Activated CD4-positive, alpha-beta T cell treated with anti-CD3 and anti-CD28 coated beads, Interleukin-2, amount 10 ng/mL, durations not matched to agents 24 days and 14 days (primary cell): ENCODE results near the gene CNPY1. TPM values are rescaled to one million over a fixed set of nuclear protein-coding genes. Genes with fewer than 3 reads are reported as not detected.
"Not testable (repeated sequence)": the region's sequence is repeated elsewhere in the genome, so short reads cannot be mapped to it uniquely, and the experiment has no call there.

Experiments
- DNase-seq: peaks from one replicate; pipeline ENCODE4 v3.0.0; 2022
- H3K27ac Mint-ChIP-seq: one replicate; pipeline ENCODE4 v1.8.0; 2022; ENCODE audit warnings: mild to moderate bottlenecking, mixed read lengths
- H3K27me3 Mint-ChIP-seq: one replicate; pipeline ENCODE4 v1.8.0; 2022; ENCODE audit warnings: mixed read lengths
- H3K36me3 Mint-ChIP-seq: one replicate; pipeline ENCODE4 v1.8.0; 2022; ENCODE audit warnings: low read depth, mild to moderate bottlenecking, mixed read lengths
- H3K4me1 Mint-ChIP-seq: one replicate; pipeline ENCODE4 v1.8.0; 2021; ENCODE audit warnings: mixed read lengths
- H3K4me3 Mint-ChIP-seq: one replicate; pipeline ENCODE4 v1.8.0; 2022; ENCODE audit warnings: mild to moderate bottlenecking, moderate library complexity, mixed read lengths
- H3K9me3 Mint-ChIP-seq: one replicate; pipeline ENCODE4 v1.8.0; 2021; ENCODE audit warnings: mixed read lengths
- intact Hi-C: fragments of 100-400 bp; cut with micrococcal nuclease; formaldehyde crosslinking; loops from one replicate; pipeline ENCODE4 v1.15.1; 2023
- total RNA-seq: library from RNA; stranded (reverse); gene quantifications from 2 replicates; pipeline ENCODE4 v1.2.3, GENCODE V29; 2022

Gene CNPY1
- total RNA-seq, 1 donor from 2014 or later = not detected

DNA sequence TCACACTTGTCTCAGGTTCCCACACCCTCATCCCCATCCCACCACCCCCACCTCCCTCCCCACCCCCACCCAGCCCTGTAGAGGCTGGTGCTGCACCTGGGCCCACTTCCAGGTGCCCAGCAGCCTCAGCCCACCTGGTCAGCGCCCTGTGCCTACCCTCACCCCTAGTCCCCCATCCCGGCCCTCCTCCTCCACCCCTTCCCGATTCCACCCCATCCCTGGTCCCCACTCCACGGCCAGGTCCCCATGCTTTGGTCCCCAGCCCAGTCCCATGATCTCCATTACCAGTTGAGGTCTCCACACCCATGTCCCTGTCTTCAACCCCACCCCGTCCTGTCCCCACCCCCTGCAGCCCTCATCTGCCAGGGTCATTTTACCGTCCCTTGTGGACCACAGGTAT lies 24.6 kb upstream of the CNPY1 start:
- Mint-ChIP-seq H3K4me3 (no peak overlapping the region), H3K36me3 (no peaks in the 10 kb centered on the region), H3K27ac (no peak overlapping the region), H3K9me3 (no peaks in the 10 kb centered on the region), H3K4me1 (no peaks in the 10 kb centered on the region), H3K27me3 (no peaks in the 10 kb centered on the region)
- intact Hi-C loops = no loop called here
- DNase-seq = no peak

GRCh38 chr7:155570171-155570958 lies 24.0 kb upstream of the CNPY1 start:
- Mint-ChIP-seq H3K9me3 (no peaks in the 10 kb centered on the region), H3K4me1 (no peaks in the 10 kb centered on the region), H3K4me3 (no peak overlapping the region), H3K27ac (no peak overlapping the region), H3K36me3 (no peaks in the 10 kb centered on the region), H3K27me3 (no peaks in the 10 kb centered on the region)
- intact Hi-C loops = no loop called here
- no peak for DNase-seq

GRCh38 chr7:155569681-155570080 lies 23.3 kb upstream of the CNPY1 start:
- H3K27ac Mint-ChIP-seq = no peak overlapping the region
- H3K9me3 Mint-ChIP-seq = no peaks in the 10 kb centered on the region
- H3K27me3 Mint-ChIP-seq = no peaks in the 10 kb centered on the region
- intact Hi-C loops = no loop called here
- no peaks in the 10 kb centered on the region for H3K36me3 Mint-ChIP-seq
- DNase-seq = no peak
- no peak overlapping the region for H3K4me3 Mint-ChIP-seq
- no peaks in the 10 kb centered on the region for H3K4me1 Mint-ChIP-seq

GRCh38 chr7:155568842-155569494 lies 22.6 kb upstream of the CNPY1 start:
- Mint-ChIP-seq H3K27ac (no peak overlapping the region), H3K27me3 (no peaks in the 10 kb centered on the region), H3K4me3 (no peak overlapping the region), H3K4me1 (no peaks in the 10 kb centered on the region), H3K36me3 (no peaks in the 10 kb centered on the region), H3K9me3 (no peaks in the 10 kb centered on the region)
- intact Hi-C loops = no loop called here
- DNase-seq = no peak

DNA sequence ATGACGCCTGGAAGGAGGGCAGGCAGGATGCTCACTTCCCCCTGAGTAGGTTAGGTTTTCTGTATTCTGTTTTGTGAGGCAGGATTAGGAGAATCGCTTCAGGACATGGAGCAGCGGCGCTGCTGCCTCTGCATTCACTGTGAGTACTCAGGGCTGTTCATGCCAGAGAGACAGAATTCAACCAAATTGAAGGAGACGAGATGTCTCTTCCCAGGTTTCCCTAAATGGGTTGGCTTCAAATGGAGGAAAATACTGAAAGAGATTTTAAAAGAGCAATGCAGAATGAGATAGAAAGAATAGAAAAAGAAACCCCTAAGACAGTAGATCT lies 21.9 kb upstream of the CNPY1 start:
- no peak for DNase-seq
- H3K27ac Mint-ChIP-seq = no peak overlapping the region
- H3K4me1 Mint-ChIP-seq = no peaks in the 10 kb centered on the region
- H3K4me3 Mint-ChIP-seq = no peak overlapping the region
- no peaks in the 10 kb centered on the region for H3K36me3 Mint-ChIP-seq
- H3K27me3 Mint-ChIP-seq = no peaks in the 10 kb centered on the region
- intact Hi-C loops = no loop called here
- no peaks in the 10 kb centered on the region for H3K9me3 Mint-ChIP-seq

- Mint-ChIP-seq H3K4me3 (no peak overlapping the region), H3K9me3 (no peaks in the 10 kb centered on the region), H3K36me3 (no peaks in the 10 kb centered on the region), H3K27me3 (no peaks in the 10 kb centered on the region), H3K27ac (no peak overlapping the region), H3K4me1 (no peaks in the 10 kb centered on the region)
- intact Hi-C loops = no loop called here
- DNase-seq = no peak
These were observed 21.4 kb upstream of the CNPY1 start for GRCh38 chr7:155567646-155568332.

DNA sequence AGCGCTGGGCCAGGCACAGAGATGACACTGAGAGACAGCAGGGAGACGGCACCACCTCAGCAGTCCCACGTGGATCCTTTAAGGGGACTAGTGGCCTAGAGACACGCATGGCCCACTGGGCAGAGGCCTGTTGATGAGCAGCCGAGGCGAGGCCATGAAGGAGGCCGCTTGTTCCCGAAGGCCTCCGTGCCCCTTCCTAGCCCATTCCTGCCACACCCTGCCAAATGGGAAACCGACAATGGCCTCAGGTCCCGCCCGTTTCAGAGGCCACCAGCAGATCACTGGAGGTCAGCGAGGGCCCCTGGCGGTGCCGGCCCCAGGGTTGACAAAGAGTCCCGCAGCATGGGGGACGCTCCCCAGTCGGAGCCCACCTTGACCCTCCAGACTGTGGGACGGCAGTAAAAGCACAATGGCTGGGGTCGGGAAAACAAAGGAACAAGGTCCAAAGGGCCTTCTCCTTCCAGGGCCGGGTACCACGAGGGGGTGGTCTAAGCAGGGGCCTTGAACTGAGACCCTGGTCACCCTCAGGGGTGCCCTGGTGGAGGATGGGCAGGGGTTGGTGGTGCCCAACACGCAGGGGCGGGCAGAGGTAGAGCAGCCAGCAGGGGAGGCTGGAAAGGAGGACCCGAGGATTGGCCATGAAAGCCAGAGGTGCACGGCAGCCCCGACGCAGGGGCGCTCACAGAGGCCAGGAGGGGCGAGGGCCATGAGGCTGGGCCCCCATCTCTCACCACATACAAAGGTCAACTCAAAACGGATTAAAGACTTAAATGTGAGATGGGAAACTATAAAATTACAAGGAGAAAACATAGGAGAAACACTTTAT lies 19.9 kb upstream of the CNPY1 start:
- Mint-ChIP-seq H3K36me3 (no peaks in the 10 kb centered on the region), H3K4me3 (no peak overlapping the region), H3K27ac (no peak overlapping the region), H3K4me1 (no peaks in the 10 kb centered on the region), H3K9me3 (no peaks in the 10 kb centered on the region), H3K27me3 (peaks cover 7% of the 10 kb centered on the region)
- intact Hi-C loops = no loop called here
- DNase-seq = no peak

DNA sequence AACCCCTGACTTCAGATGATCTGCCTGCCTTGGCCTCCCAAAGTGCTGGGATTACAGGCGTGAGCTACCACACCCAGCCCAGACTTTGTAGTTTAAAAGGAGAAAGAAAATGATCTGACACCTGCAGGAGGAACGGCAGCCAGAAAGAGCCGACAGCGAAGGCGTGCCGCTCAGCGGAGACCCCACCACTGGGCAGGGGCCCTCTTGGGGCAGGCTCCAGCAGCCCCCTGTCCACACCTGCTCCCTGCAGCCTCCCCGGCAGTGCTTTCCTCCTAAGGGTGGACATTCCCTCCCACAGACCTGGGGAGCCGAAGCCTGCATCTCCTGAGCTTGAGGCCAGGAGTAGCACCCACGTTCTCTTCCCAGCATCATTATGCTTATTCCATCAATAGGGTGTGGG lies 19.2 kb upstream of the CNPY1 start:
- no peak for DNase-seq
- intact Hi-C loops = no loop called here
- Mint-ChIP-seq H3K9me3 (no peaks in the 10 kb centered on the region), H3K27me3 (peaks cover 7% of the 10 kb centered on the region), H3K27ac (no peak overlapping the region), H3K4me3 (no peak overlapping the region), H3K36me3 (no peaks in the 10 kb centered on the region), H3K4me1 (no peaks in the 10 kb centered on the region)

DNA sequence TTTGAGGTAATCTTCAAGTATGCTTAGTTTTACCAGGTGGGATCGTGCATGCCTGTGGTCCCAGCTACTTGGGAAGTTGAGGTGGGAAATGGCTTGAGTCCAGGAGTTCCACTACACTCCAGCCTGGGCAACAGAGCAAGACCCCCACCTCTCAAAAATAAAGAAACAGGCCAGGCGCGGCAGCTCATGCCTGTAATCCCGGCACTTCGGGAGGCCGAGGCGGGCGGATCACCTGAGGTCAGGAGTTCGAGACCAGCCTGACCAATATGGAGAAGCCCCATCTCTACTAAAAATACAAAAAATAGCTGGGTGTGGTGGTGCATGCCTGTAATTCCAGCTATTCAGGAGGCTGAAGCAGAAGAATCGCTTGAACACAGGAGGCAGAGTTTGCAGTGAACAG lies 16.6 kb upstream of the CNPY1 start:
- H3K36me3 Mint-ChIP-seq, intact Hi-C loops, H3K27me3 Mint-ChIP-seq, H3K9me3 Mint-ChIP-seq, H3K27ac Mint-ChIP-seq, DNase-seq, H3K4me1 Mint-ChIP-seq, H3K4me3 Mint-ChIP-seq: not testable (repeated sequence)

DNA sequence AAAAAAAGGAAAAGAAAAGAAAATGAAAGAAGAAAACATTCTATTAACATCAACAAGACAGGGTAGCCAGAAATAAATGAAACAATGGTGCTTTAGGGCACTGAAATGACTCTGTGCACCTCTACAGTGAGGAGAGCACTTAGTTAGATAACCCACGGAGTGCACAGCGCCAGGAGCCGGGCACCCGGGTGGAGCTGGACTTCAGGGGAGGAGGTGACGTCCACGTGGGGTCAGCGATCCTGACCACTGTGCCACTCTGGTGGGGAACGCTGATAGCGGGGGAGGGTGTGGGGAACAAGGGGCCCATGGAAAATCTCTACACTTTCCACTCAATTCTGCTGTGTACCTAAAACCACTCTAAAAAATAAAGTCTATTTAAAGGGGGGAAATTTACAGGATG lies 15.7 kb upstream of the CNPY1 start:
- no peaks in the 10 kb centered on the region for H3K36me3 Mint-ChIP-seq

GRCh38 chr7:155560982-155561686 lies 14.8 kb upstream of the CNPY1 start:
- Mint-ChIP-seq H3K9me3 (no peaks in the 10 kb centered on the region), H3K27me3 (peaks cover 9% of the 10 kb centered on the region), H3K4me3 (no peak overlapping the region), H3K27ac (no peak overlapping the region), H3K36me3 (no peaks in the 10 kb centered on the region), H3K4me1 (no peaks in the 10 kb centered on the region)
- DNase-seq = no peak
- intact Hi-C loops = no loop called here

More for the DNA sequence above, 15.7 kb upstream of the CNPY1 start:
- H3K27me3 Mint-ChIP-seq = peaks cover 9% of the 10 kb centered on the region
- no peak overlapping the region for H3K27ac Mint-ChIP-seq
- H3K4me1 Mint-ChIP-seq = no peaks in the 10 kb centered on the region
- DNase-seq = no peak
- intact Hi-C loops = no loop called here
- H3K9me3 Mint-ChIP-seq = no peaks in the 10 kb centered on the region
- no peak overlapping the region for H3K4me3 Mint-ChIP-seq

- DNase-seq = no peak
- no peaks in the 10 kb centered on the region for H3K4me1 Mint-ChIP-seq
- no peaks in the 10 kb centered on the region for H3K36me3 Mint-ChIP-seq
- H3K9me3 Mint-ChIP-seq = no peaks in the 10 kb centered on the region
- H3K27ac Mint-ChIP-seq = no peak overlapping the region
- peaks cover 9% of the 10 kb centered on the region for H3K27me3 Mint-ChIP-seq
- intact Hi-C loops = no loop called here
- no peak overlapping the region for H3K4me3 Mint-ChIP-seq
These were observed 14.0 kb upstream of the CNPY1 start for GRCh38 chr7:155560196-155560885.

- Mint-ChIP-seq H3K4me3 (no peak overlapping the region), H3K27me3 (peaks cover 9% of the 10 kb centered on the region), H3K9me3 (no peaks in the 10 kb centered on the region), H3K4me1 (no peaks in the 10 kb centered on the region), H3K36me3 (no peaks in the 10 kb centered on the region), H3K27ac (no peak overlapping the region)
- intact Hi-C loops = no loop called here
- no peak for DNase-seq
These were observed 13.3 kb upstream of the CNPY1 start for GRCh38 chr7:155559519-155560108.
